HepG2 (cell line): ENCODE data around the gene MRPS25. TPM values are rescaled to one million over a fixed set of nuclear protein-coding genes. Genes with fewer than 3 reads are reported as not detected.

ENCODE experiments used
- ATF7 ChIP-seq, 2 experiments: fragments of 450-650 bp in 1 of 2; sonication (generic) in 1 of 2; formaldehyde crosslinking in 1 of 2; IDR thresholded peaks; 2 replicates each; pipeline versions ENCODE4 v1.4.0 to v1.6.1; 2016 to 2020; ENCODE audit warnings: antibody characterized with exemption in 1 of 2, mild to moderate bottlenecking in 1 of 2, missing genetic modification reagents in 1 of 2
- CBX5 ChIP-seq: sonication (generic); formaldehyde crosslinking; IDR thresholded peaks from 2 replicates; pipeline ENCODE4 v1.4.0; 2020; ENCODE audit warnings: missing genetic modification reagents, borderline replicate concordance
- DPF2 ChIP-seq: sonication (generic); formaldehyde crosslinking; IDR thresholded peaks from 2 replicates; pipeline ENCODE4 v1.4.0; 2020; ENCODE audit warnings: mild to moderate bottlenecking, low read depth, missing genetic modification reagents, borderline replicate concordance
- ELF3 ChIP-seq: IDR thresholded peaks from 2 replicates; pipeline ENCODE4 v1.6.1; 2016; ENCODE audit warnings: missing genetic modification reagents, missing compliant biosample characterization
- IRX3 ChIP-seq: sonication (generic); formaldehyde crosslinking; IDR thresholded peaks from 2 replicates; pipeline ENCODE4 v1.8.1; 2023; ENCODE audit warnings: mild to moderate bottlenecking, low read depth, missing genetic modification reagents, borderline replicate concordance
- KDM6A ChIP-seq: IDR thresholded peaks from 2 replicates; pipeline ENCODE4 v1.6.1; 2016; ENCODE audit warnings: low read depth
- NR1H2 ChIP-seq: sonication (generic); formaldehyde crosslinking; IDR thresholded peaks from 2 replicates; pipeline ENCODE4 v1.8.1; 2022; ENCODE audit warnings: low read depth, missing genetic modification reagents, borderline replicate concordance
- NR3C1 ChIP-seq: sonication (generic); formaldehyde crosslinking; IDR thresholded peaks from 2 replicates; pipeline ENCODE4 v1.4.0; 2020; ENCODE audit warnings: missing genetic modification reagents
- ZFAT ChIP-seq: sonication (generic); formaldehyde crosslinking; conservative IDR thresholded peaks from 2 replicates; pipeline ENCODE4 v1.8.1; 2023; ENCODE audit warnings: missing genetic modification reagents, inconsistent platforms
- ZFYVE20 ChIP-seq: sonication (generic); formaldehyde crosslinking; IDR thresholded peaks from 2 replicates; pipeline ENCODE4 v1.8.0; 2023; ENCODE audit warnings: low read depth, mild to moderate bottlenecking, moderate library complexity, missing genetic modification reagents, borderline replicate concordance
- ZKSCAN8 ChIP-seq: IDR thresholded peaks from 2 replicates; pipeline ENCODE4 v1.6.1; 2016; ENCODE audit warnings: borderline replicate concordance, missing genetic modification reagents, missing compliant biosample characterization
- polyA plus RNA-seq, 8 experiments: library from polyadenylated mRNA; depleted of rRNA in 3 of 8; stranded (reverse) in 7 of 8; unstranded in 1 of 8; fragments of >200 nt; fragmentation: Illumina TruSeq in 4 of 8; extraction: Trizol in 4 of 8; gene quantifications; 2 replicates each; pipeline versions ENCODE4 v1.2.1 to v1.2.3, GENCODE V29; 2011 to 2016; ENCODE audit warnings: low read depth in 4 of 8, missing spikeins in 1 of 8, mixed read lengths in 1 of 8; ENCODE audit not compliant: insufficient read depth in 1 of 8
- total RNA-seq, 5 experiments: library from RNA; depleted of rRNA; stranded (reverse); fragments of >200 nt; fragmentation: Illumina TruSeq; extraction: Trizol; gene quantifications; 2 replicates each; pipeline ENCODE4 v1.2.3, GENCODE V29; 2016; ENCODE audit warnings: low read depth in 1 of 5
- TF ChIP-seq, protein P1 (sequence below): IDR thresholded peaks from 2 replicates; pipeline ENCODE4 v1.6.1; 2016; ENCODE audit warnings: missing biosample characterization, missing genetic modification reagents, low read depth
- TF ChIP-seq, protein P2 (sequence below): sonication (generic); formaldehyde crosslinking; IDR thresholded peaks from 2 replicates; pipeline ENCODE4 v1.4.0; 2020; ENCODE audit warnings: missing genetic modification reagents
- TF ChIP-seq, protein P3 (sequence below): sonication (generic); formaldehyde crosslinking; IDR thresholded peaks from 2 replicates; pipeline ENCODE4 v1.8.0; 2022; ENCODE audit warnings: missing genetic modification reagents, low read depth, mild to moderate bottlenecking, borderline replicate concordance
- TF ChIP-seq, protein P4 (sequence below): IDR thresholded peaks from 2 replicates; pipeline ENCODE4 v1.6.1; 2016; ENCODE audit warnings: missing genetic modification reagents, missing compliant biosample characterization
- TF ChIP-seq, protein P5 (sequence below): sonication (generic); formaldehyde crosslinking; IDR thresholded peaks from 2 replicates; pipeline ENCODE4 v1.4.0; 2020; ENCODE audit warnings: missing genetic modification reagents, borderline replicate concordance
- TF ChIP-seq, protein P6 (sequence below): IDR thresholded peaks from 2 replicates; pipeline ENCODE4 v1.4.0; 2020; ENCODE audit warnings: mild to moderate bottlenecking, missing genetic modification reagents

Gene MRPS25
- total and polyA plus RNA-seq, 2 of the 13 experiments (the other 11 are each of a cell fraction or from before 2014, with no cell fraction given), result 60.1 to 74.3 TPM

DNA sequence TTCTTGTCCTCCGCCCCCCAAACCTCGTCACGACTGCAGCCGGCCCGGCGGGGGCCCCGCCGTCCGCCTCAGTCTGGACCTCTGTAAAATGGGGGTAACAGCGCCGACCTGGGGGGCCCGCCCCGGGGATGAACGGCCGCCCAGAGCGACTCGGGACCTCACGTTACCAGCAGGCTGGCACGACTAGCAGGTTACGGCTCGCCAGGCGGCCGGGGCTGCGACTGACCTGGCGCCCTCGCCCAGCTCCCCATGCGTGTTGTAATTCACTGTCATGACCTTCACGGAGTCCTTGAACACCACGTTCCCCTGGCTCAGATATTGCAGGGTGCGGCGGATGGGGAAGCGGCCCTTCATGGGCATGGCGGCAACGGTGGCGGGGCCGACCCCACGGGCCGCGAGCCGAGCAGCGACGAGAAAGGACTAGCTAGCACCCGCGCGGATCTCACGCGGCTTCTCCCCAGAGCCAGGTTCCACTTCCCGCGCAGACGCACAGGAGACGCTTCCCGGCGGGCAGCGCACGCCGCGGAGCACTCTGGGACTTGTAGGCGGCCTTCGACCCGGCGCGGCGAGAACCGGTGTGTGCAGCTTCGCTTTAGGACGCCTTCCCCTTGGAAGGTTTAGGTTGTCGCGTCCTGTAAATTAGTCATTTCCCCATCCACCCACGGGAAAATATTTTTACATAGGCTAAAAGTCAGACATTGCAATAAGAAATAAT, at the start of gene MRPS25 (continued):
- TF ChIP-seq, protein P1, sequence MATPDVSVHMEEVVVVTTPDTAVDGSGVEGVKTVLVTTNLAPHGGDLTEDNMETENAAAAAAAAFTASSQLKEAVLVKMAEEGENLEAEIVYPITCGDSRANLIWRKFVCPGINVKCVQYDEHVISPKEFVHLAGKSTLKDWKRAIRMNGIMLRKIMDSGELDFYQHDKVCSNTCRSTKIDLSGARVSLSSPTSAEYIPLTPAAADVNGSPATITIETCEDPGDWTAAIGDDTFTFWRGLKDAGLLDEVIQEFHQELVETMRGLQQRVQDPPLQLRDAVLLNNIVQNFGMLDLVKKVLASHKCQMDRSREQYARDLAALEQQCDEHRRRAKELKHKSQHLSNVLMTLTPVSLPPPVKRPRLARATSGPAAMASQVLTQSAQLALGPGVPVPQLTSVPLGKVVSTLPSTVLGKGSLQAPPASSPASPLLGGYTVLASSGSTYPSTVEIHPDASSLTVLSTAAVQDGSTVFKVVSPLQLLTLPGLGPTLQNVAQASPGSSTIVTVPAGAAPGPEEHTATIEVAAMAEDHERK (CRISPR knock-in tag), result peak; percentile 67; the same call in 1 of the 2 replicates
- TF ChIP-seq, protein P2, sequence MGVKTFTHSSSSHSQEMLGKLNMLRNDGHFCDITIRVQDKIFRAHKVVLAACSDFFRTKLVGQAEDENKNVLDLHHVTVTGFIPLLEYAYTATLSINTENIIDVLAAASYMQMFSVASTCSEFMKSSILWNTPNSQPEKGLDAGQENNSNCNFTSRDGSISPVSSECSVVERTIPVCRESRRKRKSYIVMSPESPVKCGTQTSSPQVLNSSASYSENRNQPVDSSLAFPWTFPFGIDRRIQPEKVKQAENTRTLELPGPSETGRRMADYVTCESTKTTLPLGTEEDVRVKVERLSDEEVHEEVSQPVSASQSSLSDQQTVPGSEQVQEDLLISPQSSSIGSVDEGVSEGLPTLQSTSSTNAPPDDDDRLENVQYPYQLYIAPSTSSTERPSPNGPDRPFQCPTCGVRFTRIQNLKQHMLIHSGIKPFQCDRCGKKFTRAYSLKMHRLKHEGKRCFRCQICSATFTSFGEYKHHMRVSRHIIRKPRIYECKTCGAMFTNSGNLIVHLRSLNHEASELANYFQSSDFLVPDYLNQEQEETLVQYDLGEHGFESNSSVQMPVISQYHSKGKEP (CRISPR knock-in tag), result no peak
- TF ChIP-seq ZFYVE20 (CRISPR knock-in tag) (peak; percentile 93), NR3C1 (CRISPR knock-in tag) (no peak), KDM6A (CRISPR knock-in tag) (no peak), NR1H2 (CRISPR knock-in tag) (no peak; the same call in 1 of the 2 replicates), CBX5 (peak; percentile 87), ZFAT (CRISPR knock-in tag) (no peak), ZKSCAN8 (CRISPR knock-in tag) (0 out of 2 replicates have a peak, but pooled peaks have one; percentile 31), ATF7 (IDR thresholded peaks at IDR 0.05) (no peak), ATF7 (CRISPR knock-in tag; IDR thresholded peaks at IDR 0.05) (0 out of 2 replicates have a peak, but pooled peaks have one; percentile 32), DPF2 (CRISPR knock-in tag) (no peak), IRX3 (CRISPR knock-in tag) (no peak), ELF3 (CRISPR knock-in tag) (peak; percentile 52)
- TF ChIP-seq, protein P3, sequence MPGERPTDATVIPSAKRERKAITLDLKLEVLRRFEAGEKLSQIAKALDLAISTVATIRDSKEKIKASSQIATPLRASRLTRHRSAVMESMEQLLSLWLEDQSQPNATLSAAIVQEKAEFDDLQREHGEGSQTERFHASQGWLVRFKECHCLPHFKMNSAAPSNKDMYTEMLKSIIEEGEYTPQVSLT (CRISPR knock-in tag), result no peak; the same call in 1 of the 2 replicates
- TF ChIP-seq, protein P4, sequence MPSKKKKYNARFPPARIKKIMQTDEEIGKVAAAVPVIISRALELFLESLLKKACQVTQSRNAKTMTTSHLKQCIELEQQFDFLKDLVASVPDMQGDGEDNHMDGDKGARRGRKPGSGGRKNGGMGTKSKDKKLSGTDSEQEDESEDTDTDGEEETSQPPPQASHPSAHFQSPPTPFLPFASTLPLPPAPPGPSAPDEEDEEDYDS (CRISPR knock-in tag), result peak; percentile 75
- TF ChIP-seq, protein P5, sequence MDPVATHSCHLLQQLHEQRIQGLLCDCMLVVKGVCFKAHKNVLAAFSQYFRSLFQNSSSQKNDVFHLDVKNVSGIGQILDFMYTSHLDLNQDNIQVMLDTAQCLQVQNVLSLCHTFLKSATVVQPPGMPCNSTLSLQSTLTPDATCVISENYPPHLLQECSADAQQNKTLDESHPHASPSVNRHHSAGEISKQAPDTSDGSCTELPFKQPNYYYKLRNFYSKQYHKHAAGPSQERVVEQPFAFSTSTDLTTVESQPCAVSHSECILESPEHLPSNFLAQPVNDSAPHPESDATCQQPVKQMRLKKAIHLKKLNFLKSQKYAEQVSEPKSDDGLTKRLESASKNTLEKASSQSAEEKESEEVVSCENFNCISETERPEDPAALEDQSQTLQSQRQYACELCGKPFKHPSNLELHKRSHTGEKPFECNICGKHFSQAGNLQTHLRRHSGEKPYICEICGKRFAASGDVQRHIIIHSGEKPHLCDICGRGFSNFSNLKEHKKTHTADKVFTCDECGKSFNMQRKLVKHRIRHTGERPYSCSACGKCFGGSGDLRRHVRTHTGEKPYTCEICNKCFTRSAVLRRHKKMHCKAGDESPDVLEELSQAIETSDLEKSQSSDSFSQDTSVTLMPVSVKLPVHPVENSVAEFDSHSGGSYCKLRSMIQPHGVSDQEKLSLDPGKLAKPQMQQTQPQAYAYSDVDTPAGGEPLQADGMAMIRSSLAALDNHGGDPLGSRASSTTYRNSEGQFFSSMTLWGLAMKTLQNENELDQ (CRISPR knock-in tag), result peak; percentile 16; the same call in 1 of the 2 replicates
- TF ChIP-seq, protein P6, sequence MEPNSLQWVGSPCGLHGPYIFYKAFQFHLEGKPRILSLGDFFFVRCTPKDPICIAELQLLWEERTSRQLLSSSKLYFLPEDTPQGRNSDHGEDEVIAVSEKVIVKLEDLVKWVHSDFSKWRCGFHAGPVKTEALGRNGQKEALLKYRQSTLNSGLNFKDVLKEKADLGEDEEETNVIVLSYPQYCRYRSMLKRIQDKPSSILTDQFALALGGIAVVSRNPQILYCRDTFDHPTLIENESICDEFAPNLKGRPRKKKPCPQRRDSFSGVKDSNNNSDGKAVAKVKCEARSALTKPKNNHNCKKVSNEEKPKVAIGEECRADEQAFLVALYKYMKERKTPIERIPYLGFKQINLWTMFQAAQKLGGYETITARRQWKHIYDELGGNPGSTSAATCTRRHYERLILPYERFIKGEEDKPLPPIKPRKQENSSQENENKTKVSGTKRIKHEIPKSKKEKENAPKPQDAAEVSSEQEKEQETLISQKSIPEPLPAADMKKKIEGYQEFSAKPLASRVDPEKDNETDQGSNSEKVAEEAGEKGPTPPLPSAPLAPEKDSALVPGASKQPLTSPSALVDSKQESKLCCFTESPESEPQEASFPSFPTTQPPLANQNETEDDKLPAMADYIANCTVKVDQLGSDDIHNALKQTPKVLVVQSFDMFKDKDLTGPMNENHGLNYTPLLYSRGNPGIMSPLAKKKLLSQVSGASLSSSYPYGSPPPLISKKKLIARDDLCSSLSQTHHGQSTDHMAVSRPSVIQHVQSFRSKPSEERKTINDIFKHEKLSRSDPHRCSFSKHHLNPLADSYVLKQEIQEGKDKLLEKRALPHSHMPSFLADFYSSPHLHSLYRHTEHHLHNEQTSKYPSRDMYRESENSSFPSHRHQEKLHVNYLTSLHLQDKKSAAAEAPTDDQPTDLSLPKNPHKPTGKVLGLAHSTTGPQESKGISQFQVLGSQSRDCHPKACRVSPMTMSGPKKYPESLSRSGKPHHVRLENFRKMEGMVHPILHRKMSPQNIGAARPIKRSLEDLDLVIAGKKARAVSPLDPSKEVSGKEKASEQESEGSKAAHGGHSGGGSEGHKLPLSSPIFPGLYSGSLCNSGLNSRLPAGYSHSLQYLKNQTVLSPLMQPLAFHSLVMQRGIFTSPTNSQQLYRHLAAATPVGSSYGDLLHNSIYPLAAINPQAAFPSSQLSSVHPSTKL (CRISPR knock-in tag), result peak; percentile 57
